ENCODE data around the gene SPNS1. TPM values are rescaled to one million over a fixed set of nuclear protein-coding genes. Genes with fewer than 3 reads are reported as not detected.
A peak's percentile ranks its signal among the peaks of the same experiment; 100 is the strongest.
"Not testable (repeated sequence)": the region's sequence is repeated elsewhere in the genome, so short reads cannot be mapped to it uniquely, and the experiment has no call there.

Gene SPNS1
- total RNA-seq, 2 experiments from 2014 or later, result 24.8 to 26.1 TPM

- DNase-seq; POLR2A ChIA-PET; H3K27me3 Mint-ChIP-seq; H3K36me3 Mint-ChIP-seq (ENCODE audit: low read depth); CTCF ChIA-PET; H3K27ac Mint-ChIP-seq; H3K4me3 Mint-ChIP-seq; H3K9me3 Mint-ChIP-seq: not testable (repeated sequence)
- H3K4me1 Mint-ChIP-seq, result peaks cover 30% of the 10 kb centered on the region
Measured at GRCh38 chr16:29004496-29005139, 30.0 kb downstream of the SPNS1 start.

GRCh38 chr16:29007730-29008593 lies 33.4 kb downstream of the SPNS1 start:
- Mint-ChIP-seq H3K36me3 (ENCODE audit: low read depth) (peaks cover 6% of the 10 kb centered on the region), H3K27me3 (no peaks in the 10 kb centered on the region), H3K4me3 (peak overlapping the region; percentile 44), H3K4me1 (peaks cover 52% of the 10 kb centered on the region), H3K27ac (peak overlapping the region; percentile 98), H3K9me3 (peaks cover 2% of the 10 kb centered on the region)
- POLR2A ChIA-PET, result no interaction called here
- DNase-seq, result peak; percentile 83
- CTCF ChIA-PET, result interaction anchor here (1.1 to 1.3 kb wide), 2 partner anchors 14 to 16 kb away, joined by 3 to 4 read pairs; no protein-coding TSS in a partner anchor

DNA sequence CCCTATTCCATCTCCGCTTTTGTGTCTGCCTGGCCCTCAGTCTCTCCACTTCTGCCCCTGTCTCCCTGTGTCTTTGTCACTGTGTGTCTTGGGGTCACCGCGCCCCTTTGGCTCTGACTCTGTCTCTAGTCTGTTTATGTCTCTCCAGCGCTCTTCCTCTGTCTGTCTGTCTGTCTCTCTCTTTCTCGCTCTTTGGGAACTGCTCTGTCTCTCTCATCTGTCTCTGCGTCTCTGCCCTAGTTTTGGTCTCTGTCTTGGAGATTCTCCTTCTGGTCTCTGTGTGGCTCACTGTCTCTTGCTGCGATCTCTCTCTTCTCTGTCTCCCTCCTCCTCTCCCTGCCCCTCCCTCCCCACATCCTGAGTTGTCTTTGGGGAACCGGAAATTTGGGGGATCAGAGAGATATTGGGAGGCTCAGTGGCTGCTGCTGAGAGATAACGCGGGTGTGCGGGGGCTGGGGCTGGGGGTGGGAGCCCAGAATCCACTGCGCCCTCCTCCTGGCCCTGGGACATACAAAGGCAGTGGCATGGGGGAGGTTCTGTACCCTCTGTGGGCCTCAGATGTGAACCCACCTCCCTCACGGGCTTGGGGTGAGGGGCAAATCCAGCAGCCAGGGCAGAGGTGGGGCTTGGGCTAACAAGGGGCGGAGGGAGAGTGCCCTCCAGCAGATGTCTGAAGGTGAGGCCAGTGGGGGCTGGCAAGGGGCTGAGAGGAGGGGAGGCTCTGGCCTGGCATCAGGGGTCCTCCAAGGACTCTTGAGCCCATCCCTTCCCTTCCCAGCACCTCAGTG lies 34.7 kb downstream of the SPNS1 start:
- peak; percentile 37 for DNase-seq

DNA sequence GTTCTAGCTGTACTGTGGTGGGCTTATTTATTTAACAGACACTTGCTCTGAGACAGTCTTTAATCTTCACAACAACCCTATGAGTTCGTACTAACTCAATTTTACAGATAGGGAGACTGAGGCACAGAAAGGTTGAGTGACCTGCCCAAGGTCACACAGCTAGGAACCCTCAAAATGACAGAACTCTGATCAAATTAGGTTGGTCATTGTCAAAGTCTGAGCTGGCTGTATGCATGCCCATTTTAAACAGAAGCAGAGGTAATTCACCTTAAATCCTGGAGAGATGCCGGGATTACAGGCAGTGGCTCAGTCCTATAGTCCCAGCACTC lies 35.2 kb downstream of the SPNS1 start:
- Mint-ChIP-seq H3K4me1 (peaks cover 67% of the 10 kb centered on the region), H3K27me3 (no peaks in the 10 kb centered on the region), H3K27ac (peak overlapping the region; percentile 98), H3K9me3 (peaks cover 2% of the 10 kb centered on the region), H3K36me3 (ENCODE audit: low read depth) (peaks cover 6% of the 10 kb centered on the region), H3K4me3 (no peak overlapping the region)
- ChIA-PET CTCF (interaction anchor here (0.7 to 1.2 kb wide), 2 partner anchors 13 to 15 kb away, joined by 3 to 4 read pairs; no protein-coding TSS in a partner anchor), POLR2A (no interaction called here)
- DNase-seq, result no peak

More for the DNA sequence above, 34.7 kb downstream of the SPNS1 start:
- H3K9me3 Mint-ChIP-seq, result peaks cover 2% of the 10 kb centered on the region
- H3K36me3 Mint-ChIP-seq (ENCODE audit: low read depth), result peaks cover 6% of the 10 kb centered on the region
- no peaks in the 10 kb centered on the region for H3K27me3 Mint-ChIP-seq
- H3K4me3 Mint-ChIP-seq, result peak overlapping the region; percentile 72
- ChIA-PET POLR2A (no interaction called here), CTCF (interaction anchor here (0.7 to 1.2 kb wide), 2 partner anchors 14 to 16 kb away, joined by 3 to 4 read pairs; no protein-coding TSS in a partner anchor)
- H3K27ac Mint-ChIP-seq, result peak overlapping the region; percentile 98
- H3K4me1 Mint-ChIP-seq, result peaks cover 63% of the 10 kb centered on the region

GRCh38 chr16:29011112-29011511 lies 36.5 kb downstream of the SPNS1 start:
- Mint-ChIP-seq H3K9me3 (peaks cover 2% of the 10 kb centered on the region), H3K27ac (peak overlapping the region; percentile 50), H3K36me3 (ENCODE audit: low read depth) (peaks cover 6% of the 10 kb centered on the region), H3K27me3 (no peaks in the 10 kb centered on the region), H3K4me3 (no peak overlapping the region), H3K4me1 (peaks cover 65% of the 10 kb centered on the region)
- no peak for DNase-seq
- ChIA-PET POLR2A (no interaction called here), CTCF (interaction anchor here (0.7 to 1.6 kb wide), 2 partner anchors 10 to 96 kb away, joined by 5 read pairs; no protein-coding TSS in a partner anchor)

GRCh38 chr16:29011851-29012250 lies 37.3 kb downstream of the SPNS1 start:
- Mint-ChIP-seq H3K27ac (peak overlapping the region; percentile 96), H3K9me3 (peaks cover 2% of the 10 kb centered on the region), H3K4me3 (no peak overlapping the region), H3K27me3 (no peaks in the 10 kb centered on the region), H3K36me3 (ENCODE audit: low read depth) (peaks cover 6% of the 10 kb centered on the region), H3K4me1 (peaks cover 63% of the 10 kb centered on the region)
- DNase-seq, result no peak
- ChIA-PET CTCF (interaction anchor here (1.6 kb wide), 1 partner anchor 9 kb away, joined by 5 read pairs; no protein-coding TSS in a partner anchor), POLR2A (no interaction called here)

DNA sequence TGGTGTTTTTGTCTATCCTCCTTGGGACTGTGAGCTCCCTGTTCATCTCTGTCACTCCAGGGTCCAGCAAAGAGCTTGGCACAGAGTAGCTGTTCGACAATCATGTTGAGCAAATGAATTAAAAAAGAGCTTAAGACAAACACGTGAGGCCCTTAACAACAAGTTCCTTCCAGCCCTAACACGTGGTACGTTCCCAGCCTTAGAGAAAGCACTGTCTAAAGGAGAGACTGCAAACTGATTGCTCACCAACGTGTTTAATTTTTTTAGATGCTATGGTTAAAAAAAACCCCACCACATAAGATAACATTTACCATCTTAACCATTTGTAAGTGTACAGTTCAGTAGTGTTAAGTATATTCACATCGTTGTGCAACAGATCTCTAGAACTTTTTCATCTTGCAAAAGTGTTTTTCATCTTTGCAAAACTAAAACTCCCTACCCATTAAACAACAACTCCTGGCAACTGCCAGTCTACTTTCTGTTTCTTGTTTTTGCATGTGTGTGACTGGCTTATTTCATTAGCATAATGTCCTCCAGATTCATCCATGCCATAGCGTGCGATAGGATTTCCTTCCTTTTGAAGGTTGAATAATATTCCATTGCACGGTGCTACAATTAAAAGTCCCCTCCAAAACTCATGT lies 38.5 kb downstream of the SPNS1 start:
- Mint-ChIP-seq H3K27ac (peak overlapping the region; percentile 96), H3K36me3 (ENCODE audit: low read depth) (peaks cover 6% of the 10 kb centered on the region), H3K27me3 (no peaks in the 10 kb centered on the region), H3K4me3 (no peak overlapping the region), H3K4me1 (peaks cover 57% of the 10 kb centered on the region), H3K9me3 (no peaks in the 10 kb centered on the region)
- CTCF ChIA-PET, result interaction anchor here (1.2 kb wide), 1 partner anchor 39 kb away, joined by 3 read pairs; no protein-coding TSS in a partner anchor
- peak; percentile 53 for DNase-seq
- POLR2A ChIA-PET, result no interaction called here

DNA sequence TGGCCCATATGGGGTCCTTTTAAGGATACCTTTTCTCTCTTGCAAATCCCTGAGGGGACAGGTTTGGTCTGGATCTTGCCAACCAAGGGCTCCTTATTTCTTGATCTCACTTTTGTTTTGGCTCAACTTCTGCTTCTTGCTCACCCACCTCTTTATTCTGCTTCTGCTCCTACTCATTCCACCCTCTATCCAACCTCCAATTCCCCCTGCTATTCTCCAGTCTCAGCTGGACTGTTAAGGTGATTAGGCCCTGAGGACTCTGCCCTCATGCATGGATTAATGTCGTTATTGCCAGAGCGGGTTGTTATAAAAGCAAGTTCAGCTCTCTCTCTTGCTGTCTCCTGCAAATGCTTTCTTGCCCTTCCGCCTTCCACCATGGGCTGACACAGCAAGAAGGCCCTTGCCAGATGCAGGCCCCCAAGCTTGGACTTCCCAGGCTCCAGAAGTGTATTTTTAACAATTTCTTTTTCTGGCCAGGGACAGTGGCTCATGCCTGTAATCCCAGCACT lies 40.0 kb downstream of the SPNS1 start:
- Mint-ChIP-seq H3K4me1 (peaks cover 41% of the 10 kb centered on the region), H3K36me3 (ENCODE audit: low read depth) (peaks cover 3% of the 10 kb centered on the region), H3K4me3 (no peak overlapping the region), H3K9me3 (no peaks in the 10 kb centered on the region), H3K27me3 (no peaks in the 10 kb centered on the region), H3K27ac (peak overlapping the region; percentile 43)
- ChIA-PET POLR2A (no interaction called here), CTCF (interaction anchor here (1.0 kb wide), 1 partner anchor 14 kb away, joined by 4 read pairs; no protein-coding TSS in a partner anchor)
- no peak for DNase-seq

DNA sequence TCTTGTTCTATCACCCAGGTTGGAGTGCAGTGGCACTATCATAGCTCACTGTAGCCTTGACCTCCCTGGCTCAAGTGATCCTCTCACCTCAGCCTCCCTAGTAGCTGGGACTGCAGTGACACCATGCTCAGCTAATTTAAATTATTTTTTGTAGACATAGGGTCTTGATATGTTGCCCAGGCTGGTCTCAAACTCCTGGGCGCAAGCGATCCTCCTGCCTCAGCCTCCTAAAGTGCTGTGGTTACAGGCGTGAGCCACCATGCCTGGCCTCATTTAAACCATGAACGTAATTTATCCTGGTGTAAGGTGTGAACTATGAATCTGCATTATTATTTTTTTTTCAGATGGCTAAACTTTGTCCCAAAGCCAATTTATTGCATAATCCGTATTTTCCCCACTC lies 47.6 kb downstream of the SPNS1 start:
- Mint-ChIP-seq H3K27me3 (no peaks in the 10 kb centered on the region), H3K36me3 (ENCODE audit: low read depth) (no peaks in the 10 kb centered on the region), H3K9me3 (no peaks in the 10 kb centered on the region), H3K4me1 (peaks cover 55% of the 10 kb centered on the region), H3K4me3 (no peak overlapping the region), H3K27ac (no peak overlapping the region)
- DNase-seq, result no peak
- POLR2A ChIA-PET, result no interaction called here
- CTCF ChIA-PET, result interaction anchor here (0.6 kb wide), 1 partner anchor 12 kb away, joined by 3 read pairs; no protein-coding TSS in a partner anchor

DNA sequence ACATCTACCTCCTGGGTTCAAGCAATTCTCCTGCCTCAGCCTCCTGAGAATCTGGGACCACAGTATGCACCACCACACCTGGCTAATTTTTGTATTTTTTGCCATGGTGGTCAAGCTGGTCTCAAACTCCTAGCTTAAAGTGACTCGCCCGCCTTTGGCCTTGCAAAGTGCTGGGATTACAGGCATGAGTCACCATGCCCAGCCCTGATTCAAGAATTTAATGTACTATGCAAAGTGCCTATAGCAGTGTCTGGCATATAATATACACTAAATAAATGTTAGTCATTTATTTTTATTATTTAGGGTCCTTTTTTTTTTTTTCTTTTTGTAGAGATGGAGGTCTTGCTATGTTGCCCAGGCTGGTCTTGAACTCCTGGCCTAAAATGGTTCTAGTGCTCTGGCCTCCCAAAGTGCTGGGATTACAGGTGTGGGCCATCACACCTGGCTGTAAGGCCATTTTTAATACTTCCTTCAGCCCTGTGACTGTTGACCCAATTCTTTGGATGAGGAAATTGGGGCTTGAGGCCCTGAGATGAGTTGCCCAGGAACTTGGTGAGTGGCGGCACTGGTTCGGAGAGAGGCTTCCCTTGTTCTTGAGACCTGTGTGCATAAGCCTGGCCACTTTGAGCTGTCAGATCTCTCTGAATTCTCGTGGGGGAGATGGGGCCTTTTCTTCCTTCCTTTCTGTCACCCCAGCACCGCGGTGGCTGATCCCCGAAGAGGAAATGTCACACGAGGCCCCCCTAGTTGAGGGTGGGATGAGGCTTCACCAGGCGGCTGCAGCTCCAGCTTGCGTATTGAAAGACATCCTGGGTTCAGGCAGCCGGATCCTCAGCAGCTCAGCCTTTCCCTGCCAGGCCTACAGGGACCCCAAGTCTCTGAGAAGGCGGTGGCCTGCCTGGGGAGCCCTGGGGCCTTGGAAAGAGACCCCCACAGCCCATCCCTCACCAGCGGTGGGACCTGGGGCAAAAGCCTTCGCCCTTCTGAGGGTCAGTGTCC lies 49.0 kb downstream of the SPNS1 start:
- Mint-ChIP-seq H3K4me3 (no peak overlapping the region), H3K9me3 (no peaks in the 10 kb centered on the region), H3K36me3 (ENCODE audit: low read depth) (no peaks in the 10 kb centered on the region), H3K4me1 (peaks cover 61% of the 10 kb centered on the region), H3K27ac (peak overlapping the region; percentile 61), H3K27me3 (no peaks in the 10 kb centered on the region)
- ChIA-PET CTCF (interaction anchor here (0.8 to 1.3 kb wide), 3 partner anchors 8 to 43 kb away, joined by 3 read pairs; no protein-coding TSS in a partner anchor), POLR2A (no interaction called here)
- DNase-seq, result no peak

- no peak for DNase-seq
- Mint-ChIP-seq H3K27ac (peak overlapping the region; percentile 61), H3K4me1 (peaks cover 68% of the 10 kb centered on the region), H3K9me3 (no peaks in the 10 kb centered on the region), H3K4me3 (no peak overlapping the region), H3K27me3 (no peaks in the 10 kb centered on the region), H3K36me3 (ENCODE audit: low read depth) (no peaks in the 10 kb centered on the region)
- CTCF ChIA-PET, result interaction anchor here (0.8 to 1.3 kb wide), 3 partner anchors 8 to 44 kb away, joined by 3 to 4 read pairs (median 3); no protein-coding TSS in a partner anchor
- POLR2A ChIA-PET, result no interaction called here
Measured at GRCh38 chr16:29024278-29024677, 49.7 kb downstream of the SPNS1 start.
